PC-3 (cell line): ENCODE results near the gene JMJD6.

Experiments used
- EZH2 ChIP-seq: fragments of 300-600 bp; sonication (generic); IDR thresholded peaks from one replicate; pipeline ENCODE4 v1.6.1; 2017; ENCODE audit warnings: antibody characterized with exemption, mild to moderate bottlenecking, low read length; ENCODE audit not compliant: unreplicated experiment
- TF ChIP-seq, protein P1 (sequence below): fragments of 300-600 bp; sonication (generic); conservative IDR thresholded peaks from 2 replicates; pipeline ENCODE4 v1.5.1; 2017; ENCODE audit warnings: antibody characterized with exemption, low read depth, mild to moderate bottlenecking, low read length

DNA sequence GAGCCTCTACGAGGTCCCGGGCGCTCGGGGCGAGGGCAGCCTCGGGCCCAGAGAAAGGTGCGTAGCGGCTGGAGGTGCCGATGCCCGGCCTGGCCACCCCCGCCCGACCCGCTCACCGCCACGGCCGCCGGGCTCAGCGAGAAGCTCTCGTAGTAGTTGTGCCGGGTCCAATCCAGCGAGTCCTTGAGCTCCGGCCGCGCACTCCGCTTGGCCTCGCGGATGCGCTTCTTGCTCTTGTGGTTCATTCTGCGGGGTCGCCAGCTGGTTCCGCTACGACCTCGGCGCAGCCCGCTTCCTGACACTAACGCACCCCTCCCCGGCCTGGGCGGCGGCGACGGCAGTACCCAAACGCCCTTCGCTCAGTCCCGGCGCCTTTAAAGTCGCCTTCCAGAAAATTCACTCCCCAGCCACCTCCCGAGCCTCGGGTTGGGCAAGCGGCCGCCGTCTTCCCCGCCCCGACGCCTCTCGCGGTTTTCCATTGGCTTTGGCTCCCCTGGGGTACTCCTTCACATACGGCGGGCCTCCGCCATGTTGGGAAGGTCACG lies at the start of gene JMJD6:
- TF ChIP-seq, protein P1, sequence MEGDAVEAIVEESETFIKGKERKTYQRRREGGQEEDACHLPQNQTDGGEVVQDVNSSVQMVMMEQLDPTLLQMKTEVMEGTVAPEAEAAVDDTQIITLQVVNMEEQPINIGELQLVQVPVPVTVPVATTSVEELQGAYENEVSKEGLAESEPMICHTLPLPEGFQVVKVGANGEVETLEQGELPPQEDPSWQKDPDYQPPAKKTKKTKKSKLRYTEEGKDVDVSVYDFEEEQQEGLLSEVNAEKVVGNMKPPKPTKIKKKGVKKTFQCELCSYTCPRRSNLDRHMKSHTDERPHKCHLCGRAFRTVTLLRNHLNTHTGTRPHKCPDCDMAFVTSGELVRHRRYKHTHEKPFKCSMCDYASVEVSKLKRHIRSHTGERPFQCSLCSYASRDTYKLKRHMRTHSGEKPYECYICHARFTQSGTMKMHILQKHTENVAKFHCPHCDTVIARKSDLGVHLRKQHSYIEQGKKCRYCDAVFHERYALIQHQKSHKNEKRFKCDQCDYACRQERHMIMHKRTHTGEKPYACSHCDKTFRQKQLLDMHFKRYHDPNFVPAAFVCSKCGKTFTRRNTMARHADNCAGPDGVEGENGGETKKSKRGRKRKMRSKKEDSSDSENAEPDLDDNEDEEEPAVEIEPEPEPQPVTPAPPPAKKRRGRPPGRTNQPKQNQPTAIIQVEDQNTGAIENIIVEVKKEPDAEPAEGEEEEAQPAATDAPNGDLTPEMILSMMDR = no peak
- no peak for TF ChIP-seq EZH2
